Loucy (cell line): ENCODE results near the gene UBAP1.

Experiments used
- H2AFZ ChIP-seq: fragments of 200-600 bp; sonication (generic); 2 replicates; pipeline ENCODE4 v1.6.0; 2016; ENCODE audit warnings: antibody characterized with exemption, mild to moderate bottlenecking, low read length, moderate library complexity
- H3F3A ChIP-seq: fragments of 200-600 bp; 2 replicates; pipeline ENCODE4 v1.6.0; 2016; ENCODE audit warnings: antibody characterized with exemption, low read depth, mild to moderate bottlenecking
- H3K27me3 ChIP-seq: fragments of 200-600 bp; sonication (generic); 2 replicates; pipeline ENCODE4 v1.6.1; 2014; ENCODE audit warnings: low read length, mild to moderate bottlenecking; ENCODE audit not compliant: insufficient read depth, poor library complexity, severe bottlenecking
- H3K36me3 ChIP-seq: fragments of 200-600 bp; sonication (generic); 2 replicates; pipeline ENCODE4 v1.6.1; 2016; ENCODE audit warnings: low read length; ENCODE audit not compliant: insufficient read depth
- H3K4me1 ChIP-seq: fragments of 200-600 bp; sonication (generic); 2 replicates; pipeline ENCODE4 v1.5.1; 2014; ENCODE audit warnings: low read length, mild to moderate bottlenecking; ENCODE audit not compliant: insufficient read depth, poor library complexity, severe bottlenecking
- H3K4me2 ChIP-seq: fragments of 200-600 bp; sonication (generic); 2 replicates; pipeline ENCODE4 v1.6.0; 2014; ENCODE audit warnings: antibody characterized with exemption, low read length, low read depth, mild to moderate bottlenecking; ENCODE audit not compliant: poor library complexity, severe bottlenecking
- H3K4me3 ChIP-seq: fragments of 200-600 bp; sonication (generic); 2 replicates; pipeline ENCODE4 v1.5.1; 2014; ENCODE audit warnings: low read length, mild to moderate bottlenecking, mixed read lengths; ENCODE audit not compliant: poor library complexity, severe bottlenecking
- H3K79me2 ChIP-seq: fragments of 200-600 bp; sonication (generic); 2 replicates; pipeline ENCODE4 v1.6.1; 2014; ENCODE audit warnings: low read length; ENCODE audit not compliant: insufficient read depth
- H3K9ac ChIP-seq: fragments of 200-600 bp; sonication (generic); 2 replicates; pipeline ENCODE4 v1.6.0; 2014; ENCODE audit warnings: mild to moderate bottlenecking, low read depth, low read length, moderate library complexity; ENCODE audit not compliant: poor library complexity, severe bottlenecking
- H3K9me2 ChIP-seq: fragments of 200-600 bp; sonication (generic); replicated peaks from 2 replicates; pipeline ENCODE4 v1.6.1; 2016; ENCODE audit warnings: low read depth, low read length, mixed read lengths
- H3K9me3 ChIP-seq: fragments of 200-600 bp; sonication (generic); 2 replicates; pipeline ENCODE4 v1.6.1; 2014; ENCODE audit warnings: mild to moderate bottlenecking, antibody characterized with exemption, low read length, low read depth; ENCODE audit not compliant: insufficient read depth
- H4K20me1 ChIP-seq: fragments of 200-600 bp; sonication (generic); 2 replicates; pipeline ENCODE4 v1.6.0; 2014; ENCODE audit warnings: antibody characterized with exemption, low read length, mild to moderate bottlenecking; ENCODE audit not compliant: insufficient read depth, poor library complexity, severe bottlenecking
- CTCF ChIP-seq: fragments of 200-600 bp; sonication (generic); conservative IDR thresholded peaks from 2 replicates; pipeline ENCODE4 v1.5.1; 2014; ENCODE audit warnings: mild to moderate bottlenecking, antibody characterized with exemption, low read length
- EZH2phosphoT487 ChIP-seq: fragments of 200-600 bp; IDR thresholded peaks from 2 replicates; pipeline ENCODE4 v1.6.1; 2018; ENCODE audit warnings: antibody characterized with exemption, mild to moderate bottlenecking, moderate library complexity, borderline replicate concordance

Gene UBAP1

GRCh38 chr9:34232201-34232600 is 53.4 kb downstream of the UBAP1 start:
- Histone ChIP-seq H3K9me3 (no peaks in the 10 kb centered on the region), H3K4me1 (no peaks in the 10 kb centered on the region), H3K4me2 (no peak overlapping the region), H3K79me2 (no peaks in the 10 kb centered on the region; the same call in 1 of the 2 replicates), H3K27me3 (no peaks in the 10 kb centered on the region), H3K4me3 (no peak overlapping the region), H3K36me3 (peaks cover 21% of the 10 kb centered on the region; the same call in 1 of the 2 replicates), H3K9ac (no peak overlapping the region), H3K9me2 (no peaks in the 10 kb centered on the region), H2AFZ (no peak overlapping the region), H3F3A (no peaks in the 10 kb centered on the region), H4K20me1 (no peaks in the 10 kb centered on the region)
- TF ChIP-seq CTCF (no peak), EZH2phosphoT487 (no peak)

- Histone ChIP-seq H3K9ac (no peak overlapping the region), H2AFZ (no peak overlapping the region), H4K20me1 (no peaks in the 10 kb centered on the region), H3K79me2 (no peaks in the 10 kb centered on the region; the same call in 1 of the 2 replicates), H3K27me3 (no peaks in the 10 kb centered on the region), H3K36me3 (peaks cover 36% of the 10 kb centered on the region; the same call in 1 of the 2 replicates), H3K4me1 (no peaks in the 10 kb centered on the region), H3K4me3 (no peak overlapping the region), H3K4me2 (no peak overlapping the region), H3K9me2 (no peaks in the 10 kb centered on the region), H3F3A (no peaks in the 10 kb centered on the region), H3K9me3 (no peaks in the 10 kb centered on the region)
- TF ChIP-seq EZH2phosphoT487 (no peak), CTCF (no peak)
Measured at GRCh38 chr9:34233672-34234071, 54.8 kb downstream of the UBAP1 start.

- Histone ChIP-seq H3F3A (no peaks in the 10 kb centered on the region), H3K4me3 (no peak overlapping the region), H3K36me3 (peaks cover 63% of the 10 kb centered on the region; the same call in 1 of the 2 replicates), H3K4me1 (peaks cover 11% of the 10 kb centered on the region), H3K9ac (no peak overlapping the region), H3K9me2 (no peaks in the 10 kb centered on the region), H3K27me3 (no peaks in the 10 kb centered on the region), H3K9me3 (no peaks in the 10 kb centered on the region), H4K20me1 (peaks cover 7% of the 10 kb centered on the region), H3K79me2 (no peaks in the 10 kb centered on the region), H3K4me2 (no peak overlapping the region), H2AFZ (no peak overlapping the region)
- TF ChIP-seq EZH2phosphoT487 (no peak), CTCF (no peak)
Measured at GRCh38 chr9:34237836-34238235, 59.0 kb downstream of the UBAP1 start.
